NB4 (cell line): ENCODE results near the gene LMNA.

Experiments used
- DNase-seq: peaks from one replicate; pipeline ENCODE4 v3.0.0; 2010; ENCODE audit warnings: low read depth
- H3K4me3 ChIP-seq: one replicate; pipeline ENCODE4 v1.5.1; 2011; ENCODE audit warnings: mild to moderate bottlenecking, low read depth, low read length, moderate library complexity
- CTCF ChIP-seq: IDR thresholded peaks from one replicate; pipeline ENCODE4 v1.5.1; 2012; ENCODE audit warnings: low read depth, low read length
- MAX ChIP-seq: IDR thresholded peaks from 2 replicates; pipeline ENCODE4 v1.6.1; 2011; ENCODE audit warnings: low read depth, low read length
- MYC ChIP-seq: IDR thresholded peaks from 2 replicates; pipeline ENCODE4 v1.6.1; 2011; ENCODE audit warnings: low read depth, low read length
- POLR2A ChIP-seq: IDR thresholded peaks from 2 replicates; pipeline ENCODE4 v1.6.1; 2011; ENCODE audit warnings: mild to moderate bottlenecking; ENCODE audit not compliant: insufficient read length; ENCODE audit errors: extremely low read depth

LMNA gene

DNA sequence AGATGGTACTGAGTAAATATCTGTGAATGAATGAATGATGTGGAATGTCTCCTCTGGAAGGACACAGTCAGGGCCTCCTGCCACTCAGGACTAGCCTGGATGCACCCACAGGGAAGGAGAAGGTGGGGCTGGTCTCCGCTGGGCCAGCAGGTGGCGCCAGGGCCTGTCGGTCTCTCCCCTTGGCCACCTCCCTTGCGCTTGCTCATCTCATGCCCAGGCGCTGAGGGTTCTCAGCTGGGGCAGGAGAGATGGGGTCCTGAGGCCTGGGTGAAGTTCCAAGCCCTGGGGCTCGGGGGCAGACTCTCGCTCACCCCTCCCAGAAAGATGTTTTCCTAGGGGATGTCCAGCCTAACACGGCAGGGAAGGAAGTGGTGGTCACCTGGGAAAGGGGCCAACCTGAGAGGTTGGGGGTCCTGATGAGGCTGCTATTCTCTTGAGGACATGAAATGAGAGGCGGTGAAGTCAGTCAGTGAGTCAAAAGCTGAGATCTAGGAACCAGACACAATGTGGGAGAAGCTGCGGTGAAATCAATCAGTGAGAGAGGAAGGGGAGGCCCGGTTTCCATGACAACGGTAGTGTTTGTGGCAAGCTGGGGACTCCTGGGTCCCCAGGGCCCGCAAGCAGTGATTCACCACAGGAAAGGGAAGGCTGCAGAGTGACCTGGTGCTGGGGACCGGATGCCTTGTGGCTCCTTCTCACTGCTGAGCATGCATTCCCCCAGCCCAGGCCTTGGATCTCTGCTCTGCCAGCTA lies 17.7 kb upstream of the LMNA start:
- H3K4me3 ChIP-seq: no peak overlapping the region
- peak; percentile 96 for DNase-seq
- TF ChIP-seq MYC: peak; percentile 12; the same call in 1 of the 2 replicates
- no peak for TF ChIP-seq POLR2A
- TF ChIP-seq MAX: peak; percentile 29; the same call in 1 of the 2 replicates
- TF ChIP-seq CTCF: peak; percentile 89

- TF ChIP-seq MAX: no peak
- TF ChIP-seq MYC: no peak
- TF ChIP-seq CTCF: no peak
- TF ChIP-seq POLR2A: no peak
- no peak for DNase-seq
These were observed 16.9 kb upstream of the LMNA start for GRCh38 chr1:156097499-156098178.

GRCh38 chr1:156098784-156099183 lies 15.7 kb upstream of the LMNA start:
- no peak for DNase-seq
- TF ChIP-seq CTCF: no peak
- TF ChIP-seq MYC: no peak
- TF ChIP-seq MAX: no peak
- TF ChIP-seq POLR2A: no peak
- no peak overlapping the region for H3K4me3 ChIP-seq

More at GRCh38 chr1:156097499-156098178, 16.9 kb upstream of the LMNA start:
- no peak overlapping the region for H3K4me3 ChIP-seq

GRCh38 chr1:156099282-156099681 lies 15.2 kb upstream of the LMNA start:
- TF ChIP-seq MYC: no peak
- no peak for TF ChIP-seq MAX
- TF ChIP-seq CTCF: no peak
- no peak for TF ChIP-seq POLR2A
- no peak overlapping the region for H3K4me3 ChIP-seq
- no peak for DNase-seq

GRCh38 chr1:156100205-156100995 lies 14.1 kb upstream of the LMNA start:
- TF ChIP-seq POLR2A: no peak
- TF ChIP-seq CTCF: no peak
- TF ChIP-seq MAX: no peak
- no peak for TF ChIP-seq MYC
- no peak overlapping the region for H3K4me3 ChIP-seq

More at GRCh38 chr1:156100205-156100995, 14.1 kb upstream of the LMNA start:
- no peak for DNase-seq
